Measurements from ENCODE around the gene ADIRF.

DNA sequence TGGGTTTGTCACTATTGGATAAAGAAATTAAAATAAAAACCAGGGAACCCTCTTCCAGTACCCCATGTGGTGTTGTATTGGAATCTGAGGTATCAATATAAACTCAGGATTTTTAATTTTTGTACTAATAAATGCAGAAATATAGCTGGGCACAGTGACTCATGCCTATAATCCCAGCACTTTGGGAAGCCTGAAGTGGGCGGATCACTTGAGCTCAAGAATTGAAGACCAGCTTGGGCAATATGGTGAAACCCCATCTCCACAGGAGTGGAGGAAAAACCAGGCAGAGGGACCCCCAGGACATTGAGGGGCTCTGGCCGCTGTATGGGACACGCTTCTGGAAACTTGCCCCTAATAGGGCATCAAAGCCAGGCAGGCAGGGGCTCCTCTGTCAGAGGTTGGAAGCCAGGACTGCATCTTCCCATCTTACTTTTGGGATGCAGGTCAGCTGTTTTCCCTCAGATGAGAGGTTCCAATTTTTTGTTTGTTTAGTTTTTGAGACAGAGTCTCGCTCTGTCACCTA, 11.1 kb downstream of the ADIRF start:
- TF ChIP-seq, protein P1, sequence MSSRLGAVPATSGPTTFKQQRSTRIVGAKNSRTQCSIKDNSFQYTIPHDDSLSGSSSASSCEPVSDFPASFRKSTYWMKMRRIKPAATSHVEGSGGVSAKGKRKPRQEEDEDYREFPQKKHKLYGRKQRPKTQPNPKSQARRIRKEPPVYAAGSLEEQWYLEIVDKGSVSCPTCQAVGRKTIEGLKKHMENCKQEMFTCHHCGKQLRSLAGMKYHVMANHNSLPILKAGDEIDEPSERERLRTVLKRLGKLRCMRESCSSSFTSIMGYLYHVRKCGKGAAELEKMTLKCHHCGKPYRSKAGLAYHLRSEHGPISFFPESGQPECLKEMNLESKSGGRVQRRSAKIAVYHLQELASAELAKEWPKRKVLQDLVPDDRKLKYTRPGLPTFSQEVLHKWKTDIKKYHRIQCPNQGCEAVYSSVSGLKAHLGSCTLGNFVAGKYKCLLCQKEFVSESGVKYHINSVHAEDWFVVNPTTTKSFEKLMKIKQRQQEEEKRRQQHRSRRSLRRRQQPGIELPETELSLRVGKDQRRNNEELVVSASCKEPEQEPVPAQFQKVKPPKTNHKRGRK (CRISPR knock-in tag; IDR thresholded peaks at IDR 0.05; ENCODE audit: borderline replicate concordance), result no peak
- TF ChIP-seq ATF1 (CRISPR knock-in tag; IDR thresholded peaks at IDR 0.05), result no peak
- TF ChIP-seq, protein P2, sequence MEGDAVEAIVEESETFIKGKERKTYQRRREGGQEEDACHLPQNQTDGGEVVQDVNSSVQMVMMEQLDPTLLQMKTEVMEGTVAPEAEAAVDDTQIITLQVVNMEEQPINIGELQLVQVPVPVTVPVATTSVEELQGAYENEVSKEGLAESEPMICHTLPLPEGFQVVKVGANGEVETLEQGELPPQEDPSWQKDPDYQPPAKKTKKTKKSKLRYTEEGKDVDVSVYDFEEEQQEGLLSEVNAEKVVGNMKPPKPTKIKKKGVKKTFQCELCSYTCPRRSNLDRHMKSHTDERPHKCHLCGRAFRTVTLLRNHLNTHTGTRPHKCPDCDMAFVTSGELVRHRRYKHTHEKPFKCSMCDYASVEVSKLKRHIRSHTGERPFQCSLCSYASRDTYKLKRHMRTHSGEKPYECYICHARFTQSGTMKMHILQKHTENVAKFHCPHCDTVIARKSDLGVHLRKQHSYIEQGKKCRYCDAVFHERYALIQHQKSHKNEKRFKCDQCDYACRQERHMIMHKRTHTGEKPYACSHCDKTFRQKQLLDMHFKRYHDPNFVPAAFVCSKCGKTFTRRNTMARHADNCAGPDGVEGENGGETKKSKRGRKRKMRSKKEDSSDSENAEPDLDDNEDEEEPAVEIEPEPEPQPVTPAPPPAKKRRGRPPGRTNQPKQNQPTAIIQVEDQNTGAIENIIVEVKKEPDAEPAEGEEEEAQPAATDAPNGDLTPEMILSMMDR (IDR thresholded peaks at IDR 0.05), result no peak
- TF ChIP-seq FOXK1 (CRISPR knock-in tag; IDR thresholded peaks at IDR 0.05), result no peak
- TF ChIP-seq NR2C2 (CRISPR knock-in tag; IDR thresholded peaks at IDR 0.05), result no peak
- TF ChIP-seq, protein P3, sequence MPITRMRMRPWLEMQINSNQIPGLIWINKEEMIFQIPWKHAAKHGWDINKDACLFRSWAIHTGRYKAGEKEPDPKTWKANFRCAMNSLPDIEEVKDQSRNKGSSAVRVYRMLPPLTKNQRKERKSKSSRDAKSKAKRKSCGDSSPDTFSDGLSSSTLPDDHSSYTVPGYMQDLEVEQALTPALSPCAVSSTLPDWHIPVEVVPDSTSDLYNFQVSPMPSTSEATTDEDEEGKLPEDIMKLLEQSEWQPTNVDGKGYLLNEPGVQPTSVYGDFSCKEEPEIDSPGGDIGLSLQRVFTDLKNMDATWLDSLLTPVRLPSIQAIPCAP (CRISPR knock-in tag; IDR thresholded peaks at IDR 0.05), result no peak
- TF ChIP-seq NFATC4 (CRISPR knock-in tag; IDR thresholded peaks at IDR 0.05), result no peak
- TF ChIP-seq ZNF138 (CRISPR knock-in tag; conservative IDR thresholded peaks at IDR 0.05), result no peak
- TF ChIP-seq, protein P4, sequence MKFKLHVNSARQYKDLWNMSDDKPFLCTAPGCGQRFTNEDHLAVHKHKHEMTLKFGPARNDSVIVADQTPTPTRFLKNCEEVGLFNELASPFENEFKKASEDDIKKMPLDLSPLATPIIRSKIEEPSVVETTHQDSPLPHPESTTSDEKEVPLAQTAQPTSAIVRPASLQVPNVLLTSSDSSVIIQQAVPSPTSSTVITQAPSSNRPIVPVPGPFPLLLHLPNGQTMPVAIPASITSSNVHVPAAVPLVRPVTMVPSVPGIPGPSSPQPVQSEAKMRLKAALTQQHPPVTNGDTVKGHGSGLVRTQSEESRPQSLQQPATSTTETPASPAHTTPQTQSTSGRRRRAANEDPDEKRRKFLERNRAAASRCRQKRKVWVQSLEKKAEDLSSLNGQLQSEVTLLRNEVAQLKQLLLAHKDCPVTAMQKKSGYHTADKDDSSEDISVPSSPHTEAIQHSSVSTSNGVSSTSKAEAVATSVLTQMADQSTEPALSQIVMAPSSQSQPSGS (CRISPR knock-in tag; IDR thresholded peaks at IDR 0.05; ENCODE audit: borderline replicate concordance, low read depth), result no peak

Measured in WTC11 (cell line).